Measurements from ENCODE around the gene SORL1.

DNA sequence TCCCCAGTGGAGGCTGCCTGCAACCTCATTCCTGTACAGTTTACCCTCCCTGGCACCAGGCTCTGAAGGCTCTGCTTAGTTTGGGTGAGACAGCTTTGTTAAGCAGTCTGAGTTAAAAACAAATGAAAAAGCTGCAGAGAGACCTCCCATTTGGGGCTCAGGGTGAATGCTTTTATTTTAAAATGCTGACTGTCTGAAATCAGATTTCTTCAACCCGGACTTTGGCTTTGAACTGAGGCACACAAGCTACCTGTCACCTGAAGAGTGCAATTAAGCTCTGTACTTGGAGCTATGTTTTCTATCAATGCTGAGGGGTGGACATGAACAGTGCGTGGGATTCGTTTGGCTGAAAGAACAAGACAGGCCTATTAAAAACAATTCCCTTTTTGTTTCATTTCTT lies 218.2 kb downstream of the SORL1 start:
- TF ChIP-seq CTCF (conservative IDR thresholded peaks at IDR 0.05; ENCODE audit: low read length) (no peak), EZH2phosphoT487 (IDR thresholded peaks at IDR 0.05; ENCODE audit: borderline replicate concordance) (no peak)

Measured in Loucy (cell line).